ENCODE data around the gene DST. TPM values are rescaled to one million over a fixed set of nuclear protein-coding genes. Genes with fewer than 3 reads are reported as not detected.

Gene DST
- total RNA-seq, 1 experiment from 2014 or later: 91.9 TPM

DNA sequence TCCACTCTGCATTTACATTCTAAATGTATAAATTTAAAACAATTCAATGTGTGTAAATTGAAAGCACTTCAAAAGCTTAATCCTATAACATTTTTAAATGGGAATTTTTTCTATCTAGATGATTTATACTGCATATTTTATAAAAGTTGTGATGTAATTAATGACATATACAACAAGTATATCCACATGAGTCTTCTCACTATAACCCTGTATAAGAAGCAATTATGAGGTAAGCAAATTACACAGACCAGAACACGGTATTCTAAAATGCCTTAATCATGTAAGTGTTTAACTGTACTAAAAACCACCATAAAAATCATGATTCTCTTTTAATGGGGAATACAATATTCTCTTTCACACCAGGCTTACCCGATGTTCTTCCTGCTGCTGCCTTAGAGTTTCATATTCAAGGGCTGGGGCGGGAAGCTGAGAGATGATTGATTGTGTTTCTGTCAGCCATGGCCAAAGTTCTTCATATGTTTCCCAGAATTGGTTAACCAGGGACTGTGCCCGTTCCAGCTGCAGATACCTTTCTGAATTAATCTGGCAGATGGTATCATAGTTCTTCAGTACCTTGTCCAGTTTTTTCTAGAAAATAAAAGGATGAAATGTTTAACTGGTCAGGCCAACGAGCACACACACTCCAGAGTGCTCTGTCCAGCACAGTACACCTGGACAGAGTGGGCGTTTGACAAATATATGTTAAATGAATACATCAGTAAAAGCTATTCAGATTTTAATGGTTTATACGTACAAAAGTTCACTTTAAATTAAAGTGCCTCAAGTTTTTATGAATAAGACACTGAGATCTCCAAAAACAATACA, 127.4 kb downstream of the DST start:
- no peaks in the 10 kb centered on the region for H3K27me3 Mint-ChIP-seq (ENCODE audit: low read depth)
- H3K4me1 ChIP-seq (ENCODE audit: insufficient read depth, low read length): no peaks in the 10 kb centered on the region
- no peaks in the 10 kb centered on the region for H3K9me3 ChIP-seq (ENCODE audit: control insufficient read depth, low read depth, low read length)
- H2BK15ac ChIP-seq (ENCODE audit: low read depth, low read length): no peak overlapping the region
- no peak for DNase-seq
- no peak overlapping the region for H3K27ac ChIP-seq (ENCODE audit: insufficient read length, low read depth, low read length)
- H3K9me3 Mint-ChIP-seq: no peaks in the 10 kb centered on the region
- no peak overlapping the region for H3K4me3 Mint-ChIP-seq
- no peak overlapping the region for H3K27ac Mint-ChIP-seq
- H2BK120ac ChIP-seq (ENCODE audit: low read depth, low read length, poor library complexity, severe bottlenecking): no peak overlapping the region
- H3K36me3 Mint-ChIP-seq (ENCODE audit: insufficient read depth in 1 of 3, low read depth in 3 of 3): peaks cover 24 to 49% (median 44%) of the 10 kb centered on the region in 3 experiments; a peak in 6 of 7 replicates
- H3K18ac ChIP-seq (ENCODE audit: insufficient read length, low read depth, low read length): no peak overlapping the region
- no peak overlapping the region for H3K23ac ChIP-seq (ENCODE audit: insufficient read length, low read depth, low read length)
- no peak overlapping the region for H3T11ph ChIP-seq (ENCODE audit: low read length)
- no peak overlapping the region for H3K56ac ChIP-seq (ENCODE audit: insufficient read length, low read depth, low read length)
- no peaks in the 10 kb centered on the region for H3K27me3 ChIP-seq (ENCODE audit: insufficient read depth, low read length)
- no peaks in the 10 kb centered on the region for H4K20me1 ChIP-seq (ENCODE audit: control insufficient read depth, insufficient read depth, insufficient read length)
- no peak overlapping the region for H4K8ac ChIP-seq (replicated peaks; ENCODE audit: insufficient read length, low read depth, low read length)
- H3K23me2 ChIP-seq (ENCODE audit: insufficient read length, low read depth, low read length, poor library complexity, severe bottlenecking): no peaks in the 10 kb centered on the region
- H3K79me1 ChIP-seq (ENCODE audit: insufficient read depth, low read depth, low read length, poor library complexity, severe bottlenecking): no peaks in the 10 kb centered on the region
- no peak overlapping the region for H2BK5ac ChIP-seq (ENCODE audit: insufficient read length, low read length)
- H4K91ac ChIP-seq (ENCODE audit: insufficient read length, low read depth, low read length): no peak overlapping the region
- H2AFZ ChIP-seq (ENCODE audit: low read length): no peak overlapping the region
- H3K9ac ChIP-seq (ENCODE audit: extremely low read depth, insufficient read length, low read length): no peak overlapping the region
- H2AK5ac ChIP-seq (ENCODE audit: insufficient read length, low read length): no peak overlapping the region
- H3K4ac ChIP-seq (ENCODE audit: low read depth, low read length): no peak overlapping the region
- no peak overlapping the region for H3K4me2 ChIP-seq (ENCODE audit: insufficient read depth, insufficient read length, low read length)
- H3K79me2 ChIP-seq (ENCODE audit: insufficient read depth, low read length): no peaks in the 10 kb centered on the region
- no peak overlapping the region for H4K5ac ChIP-seq (ENCODE audit: insufficient read length, low read depth, low read length)
- WGBS (ENCODE audit: extremely low coverage, insufficient read length, low lambda C conversion rate): no CpG with 5 or more reads among the region's 7 CpGs
- no peak overlapping the region for H2BK20ac ChIP-seq (ENCODE audit: low read depth, low read length, poor library complexity, severe bottlenecking)
- TF ChIP-seq, protein P1, sequence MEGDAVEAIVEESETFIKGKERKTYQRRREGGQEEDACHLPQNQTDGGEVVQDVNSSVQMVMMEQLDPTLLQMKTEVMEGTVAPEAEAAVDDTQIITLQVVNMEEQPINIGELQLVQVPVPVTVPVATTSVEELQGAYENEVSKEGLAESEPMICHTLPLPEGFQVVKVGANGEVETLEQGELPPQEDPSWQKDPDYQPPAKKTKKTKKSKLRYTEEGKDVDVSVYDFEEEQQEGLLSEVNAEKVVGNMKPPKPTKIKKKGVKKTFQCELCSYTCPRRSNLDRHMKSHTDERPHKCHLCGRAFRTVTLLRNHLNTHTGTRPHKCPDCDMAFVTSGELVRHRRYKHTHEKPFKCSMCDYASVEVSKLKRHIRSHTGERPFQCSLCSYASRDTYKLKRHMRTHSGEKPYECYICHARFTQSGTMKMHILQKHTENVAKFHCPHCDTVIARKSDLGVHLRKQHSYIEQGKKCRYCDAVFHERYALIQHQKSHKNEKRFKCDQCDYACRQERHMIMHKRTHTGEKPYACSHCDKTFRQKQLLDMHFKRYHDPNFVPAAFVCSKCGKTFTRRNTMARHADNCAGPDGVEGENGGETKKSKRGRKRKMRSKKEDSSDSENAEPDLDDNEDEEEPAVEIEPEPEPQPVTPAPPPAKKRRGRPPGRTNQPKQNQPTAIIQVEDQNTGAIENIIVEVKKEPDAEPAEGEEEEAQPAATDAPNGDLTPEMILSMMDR (conservative IDR thresholded peaks at IDR 0.05): no peak
- H2BK12ac ChIP-seq (ENCODE audit: insufficient read length, low read depth, low read length): no peak overlapping the region
- peaks cover 2 to 6% of the 10 kb centered on the region in 2 experiments for H3K4me1 Mint-ChIP-seq
- no peak overlapping the region for H3K14ac ChIP-seq (ENCODE audit: insufficient read depth, low read length)
